HG03571 (cell line): Measurements from ENCODE around the gene SLC12A8.

ENCODE experiments used
- ATAC-seq: cut with Tn5 transposase; IDR thresholded peaks from one replicate; pipeline ENCODE4 v1.9.1; 2021; ENCODE audit not compliant: unreplicated experiment

The SLC12A8 gene

GRCh38 chr3:125140818-125141595 is 71.5 kb downstream of the SLC12A8 start:
- ATAC-seq, result no peak

- no peak for ATAC-seq
Observed at GRCh38 chr3:125140011-125140817, 72.3 kb downstream of the SLC12A8 start.

GRCh38 chr3:125139386-125139785 is 73.2 kb downstream of the SLC12A8 start:
- no peak for ATAC-seq

GRCh38 chr3:125137358-125138033 is 75.1 kb downstream of the SLC12A8 start:
- ATAC-seq, result no peak

GRCh38 chr3:125136966-125137357 is 75.6 kb downstream of the SLC12A8 start:
- no peak for ATAC-seq

- no peak for ATAC-seq
Observed at GRCh38 chr3:125136515-125136914, 76.0 kb downstream of the SLC12A8 start.

GRCh38 chr3:125134952-125135351 is 77.6 kb downstream of the SLC12A8 start:
- ATAC-seq, result no peak

- ATAC-seq, result no peak
Observed at GRCh38 chr3:125132815-125133214, 79.7 kb downstream of the SLC12A8 start.

- ATAC-seq, result no peak
Observed at GRCh38 chr3:125129512-125129997, 83.0 kb downstream of the SLC12A8 start.

GRCh38 chr3:125128861-125129501 is 83.6 kb downstream of the SLC12A8 start:
- ATAC-seq, result no peak

GRCh38 chr3:125126323-125126722 is 86.2 kb downstream of the SLC12A8 start:
- ATAC-seq, result no peak

GRCh38 chr3:125125821-125126245 is 86.7 kb downstream of the SLC12A8 start:
- ATAC-seq, result no peak

GRCh38 chr3:125123451-125124305 is 88.9 kb downstream of the SLC12A8 start:
- ATAC-seq, result no peak

GRCh38 chr3:125121246-125122010 is 91.1 kb downstream of the SLC12A8 start:
- ATAC-seq, result peak; percentile 60

GRCh38 chr3:125120379-125121122 is 92.0 kb downstream of the SLC12A8 start:
- no peak for ATAC-seq

GRCh38 chr3:125119752-125120378 is 92.7 kb downstream of the SLC12A8 start:
- ATAC-seq, result no peak

GRCh38 chr3:125118600-125118999 is 93.9 kb downstream of the SLC12A8 start:
- ATAC-seq, result no peak

GRCh38 chr3:125117631-125118191 is 94.8 kb downstream of the SLC12A8 start:
- ATAC-seq, result no peak
